Trophoblast cell (in vitro differentiated cells and primary cell): ENCODE measurements around the gene SLC39A12.

Experiments used
- DNase-seq, 2 donors: peaks; one replicate each; pipeline ENCODE4 v3.0.0-alpha.2; 2016
- H2AFZ ChIP-seq: 2 replicates; pipeline ENCODE4 v1.6.1; 2013; ENCODE audit warnings: low read length, moderate library complexity, mild to moderate bottlenecking; ENCODE audit not compliant: insufficient read depth, poor library complexity
- H2AK5ac ChIP-seq: 2 replicates; pipeline ENCODE4 v1.6.1; 2013; ENCODE audit warnings: mild to moderate bottlenecking, low read length
- H2BK120ac ChIP-seq: 2 replicates; pipeline ENCODE4 v1.6.1; 2013; ENCODE audit warnings: low read length, mild to moderate bottlenecking, moderate library complexity; ENCODE audit not compliant: insufficient read depth, poor library complexity
- H2BK12ac ChIP-seq: 2 replicates; pipeline ENCODE4 v1.6.1; 2013; ENCODE audit warnings: mild to moderate bottlenecking, low read length, moderate library complexity
- H2BK5ac ChIP-seq: 2 replicates; pipeline ENCODE4 v1.6.1; 2013; ENCODE audit warnings: low read length, low read depth, moderate library complexity, mild to moderate bottlenecking; ENCODE audit not compliant: poor library complexity
- H3K14ac ChIP-seq: 2 replicates; pipeline ENCODE4 v1.6.1; 2013; ENCODE audit warnings: mild to moderate bottlenecking, low read length
- H3K18ac ChIP-seq: 2 replicates; pipeline ENCODE4 v1.6.1; 2013; ENCODE audit warnings: mild to moderate bottlenecking, low read length
- H3K23ac ChIP-seq: 2 replicates; pipeline ENCODE4 v1.6.1; 2013; ENCODE audit warnings: low read length
- H3K27ac ChIP-seq: 2 replicates; pipeline ENCODE4 v1.5.1; 2013; ENCODE audit warnings: low read depth, mild to moderate bottlenecking, inconsistent platforms, low read length, moderate library complexity
- H3K27me3 ChIP-seq: 2 replicates; pipeline ENCODE4 v1.6.1; 2013; ENCODE audit warnings: inconsistent platforms, mild to moderate bottlenecking, low read length, moderate library complexity; ENCODE audit not compliant: insufficient read depth
- H3K36me3 ChIP-seq, 2 experiments: 1 replicate in 1 of 2; 2 replicates in 1 of 2; pipeline ENCODE4 v1.6.1; 2013; ENCODE audit warnings: low read length in 2 of 2, mild to moderate bottlenecking in 2 of 2, moderate library complexity in 1 of 2; ENCODE audit not compliant: insufficient read depth in 2 of 2, control insufficient read depth in 1 of 2
- H3K4ac ChIP-seq: 2 replicates; pipeline ENCODE4 v1.6.1; 2013; ENCODE audit warnings: low read depth, mild to moderate bottlenecking, low read length, moderate library complexity
- H3K4me1 ChIP-seq, 2 experiments: 1 replicate in 1 of 2; 2 replicates in 1 of 2; pipeline ENCODE4 v1.6.1; 2013; ENCODE audit warnings: low read length in 2 of 2, mild to moderate bottlenecking in 2 of 2, moderate library complexity in 1 of 2; ENCODE audit not compliant: insufficient read depth in 2 of 2, control insufficient read depth in 1 of 2
- H3K4me2 ChIP-seq: 2 replicates; pipeline ENCODE4 v1.6.1; 2013; ENCODE audit warnings: inconsistent platforms, mild to moderate bottlenecking, low read length, moderate library complexity
- H3K4me3 ChIP-seq: 2 replicates; pipeline ENCODE4 v1.5.1; 2013; ENCODE audit warnings: mild to moderate bottlenecking, low read depth, low read length, inconsistent platforms
- H3K79me1 ChIP-seq: one replicate; pipeline ENCODE4 v1.6.1; 2013; ENCODE audit warnings: low read length
- H3K79me2 ChIP-seq: 2 replicates; pipeline ENCODE4 v1.6.1; 2013; ENCODE audit warnings: low read length, mild to moderate bottlenecking; ENCODE audit not compliant: control insufficient read depth, insufficient read depth, poor library complexity
- H3K9ac ChIP-seq: 2 replicates; pipeline ENCODE4 v1.6.1; 2013; ENCODE audit warnings: mild to moderate bottlenecking, low read length
- H3K9me3 ChIP-seq: 2 replicates; pipeline ENCODE4 v1.6.1; 2013; ENCODE audit warnings: low read depth, mild to moderate bottlenecking, control low read depth, inconsistent platforms, low read length; ENCODE audit not compliant: insufficient read depth
- H4K12ac ChIP-seq: 2 replicates; pipeline ENCODE4 v1.6.1; 2013; ENCODE audit warnings: low read depth, mild to moderate bottlenecking, low read length, moderate library complexity
- H4K8ac ChIP-seq: 2 replicates; pipeline ENCODE4 v1.6.1; 2013; ENCODE audit warnings: low read depth, mild to moderate bottlenecking, low read length, moderate library complexity
- H4K91ac ChIP-seq: one replicate; pipeline ENCODE4 v1.6.1; 2013; ENCODE audit warnings: low read depth, mild to moderate bottlenecking, low read length, moderate library complexity
- WGBS: extraction: QIAGEN DNeasy Blood & Tissue Kit; methylation state at CpG from one replicate; pipeline ENCODE4 v1.1.7; 2013; ENCODE audit warnings: missing lambda C conversion rate; ENCODE audit not compliant: insufficient read length, insufficient coverage; ENCODE audit errors: extremely low coverage; 5-methylcytosine and 5-hydroxymethylcytosine counted together

Gene SLC39A12

DNA sequence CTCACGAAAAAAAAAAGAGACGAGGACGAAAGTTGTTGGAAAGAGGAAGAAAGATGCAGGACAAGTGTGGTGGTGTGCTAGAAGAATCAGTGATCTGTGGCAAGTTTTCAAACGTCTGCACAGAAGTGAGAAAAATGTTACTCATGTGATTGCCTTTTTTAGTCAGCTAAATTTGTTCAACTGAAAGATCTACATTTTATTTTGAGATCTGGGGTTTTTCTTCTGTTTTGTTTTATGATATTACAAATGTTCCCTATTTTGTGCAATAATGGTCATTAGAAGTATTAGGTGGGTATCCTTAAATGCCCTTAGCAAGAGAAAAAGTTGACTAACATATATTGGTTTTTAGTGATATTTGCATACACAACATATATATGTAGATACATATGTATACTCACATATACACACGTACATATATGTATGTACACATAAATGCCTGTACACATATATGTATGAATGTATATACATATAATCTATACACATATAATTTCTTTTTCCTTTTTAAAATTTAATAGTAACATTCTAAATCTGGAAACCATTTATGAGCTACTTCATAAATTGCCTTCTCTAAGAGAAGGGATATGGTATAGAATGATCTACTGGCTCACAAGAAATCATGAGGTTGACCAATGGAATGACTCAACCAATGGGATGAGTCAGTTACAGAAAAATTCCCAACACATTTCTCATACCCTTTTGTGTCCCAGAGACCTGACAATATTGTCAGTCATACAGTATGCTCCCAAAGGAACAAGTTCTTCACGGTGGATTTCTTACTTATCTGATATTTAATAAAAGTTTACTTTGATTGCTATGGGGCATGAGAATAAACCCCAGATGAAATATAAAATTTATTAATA, 38.4 kb downstream of the SLC39A12 start:
- WGBS: no CpG with 5 or more reads among the region's 6 CpGs
- Histone ChIP-seq H3K18ac (no peak overlapping the region), H4K12ac (no peak overlapping the region), H3K23ac (no peak overlapping the region), H3K27me3 (no peaks in the 10 kb centered on the region), H2BK12ac (no peak overlapping the region), H4K91ac (no peak overlapping the region), H3K79me1 (no peaks in the 10 kb centered on the region), H3K9ac (no peak overlapping the region), H3K36me3 (no peaks in the 10 kb centered on the region), H3K9me3 (peaks cover 2% of the 10 kb centered on the region), H3K4ac (no peak overlapping the region), H3K14ac (no peak overlapping the region), H3K27ac (no peak overlapping the region), H2AK5ac (no peak overlapping the region), H2BK120ac (no peak overlapping the region), H2AFZ (no peak overlapping the region), H3K4me3 (no peak overlapping the region), H4K8ac (no peak overlapping the region), H3K79me2 (no peaks in the 10 kb centered on the region), H3K4me2 (no peak overlapping the region), H2BK5ac (no peak overlapping the region), H3K4me1 (no peaks in the 10 kb centered on the region)
- DNase-seq: peak; percentile 27 to 69

- no peak for DNase-seq
- H3K18ac ChIP-seq: no peak overlapping the region
- H2BK5ac ChIP-seq: no peak overlapping the region
- H3K79me2 ChIP-seq: no peaks in the 10 kb centered on the region
- H3K36me3 ChIP-seq: no peaks in the 10 kb centered on the region
- H4K12ac ChIP-seq: no peak overlapping the region
- no peaks in the 10 kb centered on the region for H3K79me1 ChIP-seq
- H3K9ac ChIP-seq: no peak overlapping the region
- H2BK120ac ChIP-seq: no peak overlapping the region
- no peak overlapping the region for H2AK5ac ChIP-seq
- H3K27ac ChIP-seq: no peak overlapping the region
- no peaks in the 10 kb centered on the region for H3K4me1 ChIP-seq
- H4K8ac ChIP-seq: no peak overlapping the region
- H4K91ac ChIP-seq: no peak overlapping the region
- no peaks in the 10 kb centered on the region for H3K27me3 ChIP-seq
- H3K4me2 ChIP-seq: no peak overlapping the region
- no peak overlapping the region for H2AFZ ChIP-seq
- peaks cover 2% of the 10 kb centered on the region for H3K9me3 ChIP-seq
- H3K23ac ChIP-seq: no peak overlapping the region
- no peak overlapping the region for H3K4ac ChIP-seq
- H3K14ac ChIP-seq: no peak overlapping the region
- H2BK12ac ChIP-seq: no peak overlapping the region
- no peak overlapping the region for H3K4me3 ChIP-seq
Observed at GRCh38 chr10:17992266-17992665, 40.5 kb downstream of the SLC39A12 start.

- no peak overlapping the region for H3K27ac ChIP-seq
- no peak overlapping the region for H4K12ac ChIP-seq
- H3K4me3 ChIP-seq: no peak overlapping the region
- H2BK120ac ChIP-seq: no peak overlapping the region
- H4K91ac ChIP-seq: no peak overlapping the region
- H3K4me2 ChIP-seq: no peak overlapping the region
- no peaks in the 10 kb centered on the region for H3K4me1 ChIP-seq
- H3K36me3 ChIP-seq: no peaks in the 10 kb centered on the region
- no peak overlapping the region for H2AFZ ChIP-seq
- no peak overlapping the region for H3K9ac ChIP-seq
- H2BK12ac ChIP-seq: no peak overlapping the region
- no peak overlapping the region for H3K23ac ChIP-seq
- no peak overlapping the region for H3K4ac ChIP-seq
- H3K27me3 ChIP-seq: no peaks in the 10 kb centered on the region
- no peaks in the 10 kb centered on the region for H3K79me2 ChIP-seq
- no peaks in the 10 kb centered on the region for H3K79me1 ChIP-seq
- no peak overlapping the region for H2AK5ac ChIP-seq
- no peak overlapping the region for H3K18ac ChIP-seq
- H2BK5ac ChIP-seq: no peak overlapping the region
- no peaks in the 10 kb centered on the region for H3K9me3 ChIP-seq
- H4K8ac ChIP-seq: no peak overlapping the region
- DNase-seq: no peak
- H3K14ac ChIP-seq: no peak overlapping the region
- WGBS: no CpG with 5 or more reads among the region's 3 CpGs
Observed at GRCh38 chr10:17993361-17993760, 41.6 kb downstream of the SLC39A12 start.

DNA sequence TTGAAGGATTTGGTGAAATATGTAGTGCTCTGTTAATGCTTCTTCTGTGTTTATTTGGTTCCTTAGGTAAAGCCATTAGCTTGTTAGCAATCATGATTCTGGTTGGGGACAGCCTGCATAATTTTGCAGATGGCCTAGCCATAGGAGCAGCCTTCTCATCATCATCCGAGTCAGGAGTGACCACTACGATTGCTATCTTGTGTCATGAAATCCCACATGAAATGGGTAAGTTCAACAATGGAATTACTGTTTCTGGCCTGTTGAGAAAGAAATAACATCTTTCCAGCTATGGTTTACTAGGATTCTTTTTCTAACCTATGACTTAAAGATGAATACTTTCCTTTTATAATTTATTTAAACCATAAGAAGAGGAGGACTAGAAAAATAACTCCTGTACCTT, 48.9 kb downstream of the SLC39A12 start:
- no peak overlapping the region for H2BK5ac ChIP-seq
- no peaks in the 10 kb centered on the region for H3K79me2 ChIP-seq
- no peak overlapping the region for H4K8ac ChIP-seq
- H3K4me2 ChIP-seq: no peak overlapping the region
- no peak overlapping the region for H2BK120ac ChIP-seq
- no peaks in the 10 kb centered on the region for H3K79me1 ChIP-seq
- H3K14ac ChIP-seq: no peak overlapping the region
- H3K9me3 ChIP-seq: no peaks in the 10 kb centered on the region
- H4K12ac ChIP-seq: no peak overlapping the region
- no CpG with 5 or more reads among the region's 2 CpGs for WGBS
- no peaks in the 10 kb centered on the region for H3K36me3 ChIP-seq
- no peak overlapping the region for H2AK5ac ChIP-seq
- no peak overlapping the region for H3K23ac ChIP-seq
- H3K18ac ChIP-seq: no peak overlapping the region
- no peak overlapping the region for H2AFZ ChIP-seq
- no peak for DNase-seq
- H3K27ac ChIP-seq: no peak overlapping the region
- no peak overlapping the region for H3K4ac ChIP-seq
- no peaks in the 10 kb centered on the region for H3K27me3 ChIP-seq
- H3K9ac ChIP-seq: no peak overlapping the region
- no peaks in the 10 kb centered on the region for H3K4me1 ChIP-seq
- no peak overlapping the region for H2BK12ac ChIP-seq
- no peak overlapping the region for H3K4me3 ChIP-seq
- no peak overlapping the region for H4K91ac ChIP-seq
